Stimulated activated CD4-positive, alpha-beta T cell treated with anti-CD3 and anti-CD28 coated beads, Interleukin-15, amount 100 ng/mL, for 1 hour (primary cell): ENCODE measurements around the gene CADM1.

Experiments used
- DNase-seq, 2 donors: peaks; one replicate each; pipeline ENCODE4 v3.0.0-alpha.2; 2020; ENCODE audit warnings: low read depth in 1 of 2, low spot score in 1 of 2

CADM1 gene

DNA sequence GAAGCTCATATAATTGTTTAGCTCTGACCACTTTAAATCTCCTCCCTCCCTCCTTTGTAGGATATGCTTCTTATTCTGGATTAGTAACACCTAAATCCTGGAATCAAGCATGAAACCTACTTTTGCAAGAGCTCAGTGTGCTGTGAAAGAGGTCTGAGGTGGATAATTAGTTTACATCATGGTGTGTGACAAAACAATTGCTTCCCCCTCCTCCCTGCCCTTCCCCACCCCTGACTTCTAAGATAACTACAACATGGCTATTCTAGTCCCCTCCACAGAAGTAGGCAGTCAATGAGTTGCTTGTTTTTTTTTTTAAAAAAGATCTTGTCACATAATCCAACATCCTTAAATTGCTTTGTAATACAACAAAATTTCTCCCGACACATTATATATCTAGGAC is 314.0 kb downstream of the CADM1 start:
- no peak for DNase-seq

DNA sequence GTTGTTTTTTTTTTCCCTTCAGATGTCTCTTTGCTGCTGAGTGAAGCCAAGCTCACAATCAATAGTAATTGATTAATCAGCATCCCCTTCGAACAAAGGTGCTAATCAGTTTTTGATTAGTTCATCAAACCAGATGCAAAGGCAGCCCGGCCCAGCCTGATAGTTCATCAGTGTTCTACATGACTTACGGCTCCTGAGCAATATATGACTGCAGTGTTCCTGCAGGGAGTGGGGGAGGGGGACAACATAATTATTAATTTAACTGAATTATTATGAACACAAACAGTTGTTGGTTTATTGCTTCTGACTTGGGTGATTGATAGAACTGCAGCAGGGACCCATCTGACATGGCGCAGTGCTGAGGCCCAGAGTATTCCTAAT is 315.3 kb downstream of the CADM1 start:
- DNase-seq, result no peak

GRCh38 chr11:115188188-115188897 is 315.9 kb downstream of the CADM1 start:
- no peak for DNase-seq

DNA sequence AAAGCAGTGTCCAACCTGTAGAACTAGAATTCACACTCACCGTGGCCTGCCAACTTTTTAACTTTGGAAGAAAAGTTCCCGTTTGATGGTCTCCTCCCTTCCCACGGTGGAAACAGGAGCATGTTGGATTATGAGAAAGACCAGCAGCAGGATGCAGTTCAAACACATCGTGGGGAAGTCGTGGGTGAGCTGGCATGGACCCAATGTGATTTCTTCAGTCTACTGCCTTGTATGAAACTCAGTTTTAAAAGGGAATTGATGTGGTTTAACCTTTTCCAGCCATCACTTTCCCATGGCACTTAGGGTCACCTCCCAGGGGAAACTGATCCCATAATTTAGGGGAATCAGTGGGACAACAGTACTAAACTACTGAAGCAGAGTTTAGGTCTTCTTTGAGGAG is 318.3 kb downstream of the CADM1 start:
- no peak for DNase-seq

- no peak for DNase-seq
Observed at GRCh38 chr11:115185507-115185906, 318.7 kb downstream of the CADM1 start.

- no peak for DNase-seq
Observed at GRCh38 chr11:115184901-115185300, 319.3 kb downstream of the CADM1 start.

DNA sequence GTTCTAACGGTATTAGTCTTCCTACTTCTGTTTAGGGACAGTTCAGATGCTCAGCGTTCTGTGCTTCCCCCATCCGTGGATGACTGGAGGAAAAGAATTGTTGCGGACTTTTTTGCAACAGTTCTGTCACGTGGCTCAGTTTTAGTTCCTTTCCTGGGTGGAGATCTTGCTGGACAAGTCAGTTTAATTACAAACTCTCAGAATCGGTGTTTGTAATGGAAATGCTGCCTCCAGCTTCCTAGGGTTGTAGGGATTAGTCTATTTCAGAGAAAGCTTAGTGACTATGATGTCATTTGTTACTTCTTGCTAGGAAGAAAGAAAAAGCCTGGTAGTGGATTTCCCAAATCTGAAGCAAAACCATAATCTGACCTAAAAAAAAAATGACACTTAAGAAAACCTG is 320.4 kb downstream of the CADM1 start:
- DNase-seq, result no peak

DNA sequence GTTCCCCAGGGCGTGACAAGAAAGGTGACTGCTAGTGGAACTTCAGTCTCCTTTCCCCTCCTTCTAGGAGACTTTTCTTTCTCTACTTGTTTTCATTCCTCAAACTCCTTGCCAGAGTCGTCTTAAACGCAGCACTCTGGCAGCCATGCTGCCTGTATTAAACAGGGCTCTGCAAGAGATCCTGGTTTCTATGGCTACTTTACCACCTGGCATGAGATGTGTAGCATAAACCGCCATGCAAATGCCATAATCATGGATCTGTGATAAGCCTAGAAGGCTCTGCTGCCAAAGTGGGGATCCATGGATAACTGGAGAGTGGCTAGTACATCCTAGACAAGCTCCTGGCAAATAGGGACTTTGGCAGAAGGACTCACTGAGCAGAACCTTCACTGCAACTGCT is 321.1 kb downstream of the CADM1 start:
- DNase-seq, result no peak

GRCh38 chr11:115182282-115182955 is 321.8 kb downstream of the CADM1 start:
- DNase-seq, result no peak

DNA sequence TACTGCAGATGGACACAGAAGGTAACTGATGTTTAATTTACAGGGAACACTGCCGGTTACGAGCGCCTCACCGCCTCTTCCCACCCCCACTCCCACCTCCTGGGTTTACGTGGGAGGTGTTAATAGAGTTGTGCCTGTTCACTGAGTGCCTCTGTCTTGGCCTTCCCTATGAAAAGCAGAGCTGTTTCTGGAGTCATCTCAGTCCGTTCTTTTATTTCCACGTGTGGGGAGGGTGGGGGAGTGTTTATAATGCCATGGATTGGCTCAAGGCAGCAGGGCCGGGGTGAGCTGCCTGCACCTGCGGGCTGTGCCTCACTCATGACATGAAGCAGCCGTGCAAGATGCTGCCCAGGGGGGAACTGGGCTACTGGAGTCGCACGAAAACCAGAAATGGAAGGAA is 322.7 kb downstream of the CADM1 start:
- DNase-seq, result no peak

DNA sequence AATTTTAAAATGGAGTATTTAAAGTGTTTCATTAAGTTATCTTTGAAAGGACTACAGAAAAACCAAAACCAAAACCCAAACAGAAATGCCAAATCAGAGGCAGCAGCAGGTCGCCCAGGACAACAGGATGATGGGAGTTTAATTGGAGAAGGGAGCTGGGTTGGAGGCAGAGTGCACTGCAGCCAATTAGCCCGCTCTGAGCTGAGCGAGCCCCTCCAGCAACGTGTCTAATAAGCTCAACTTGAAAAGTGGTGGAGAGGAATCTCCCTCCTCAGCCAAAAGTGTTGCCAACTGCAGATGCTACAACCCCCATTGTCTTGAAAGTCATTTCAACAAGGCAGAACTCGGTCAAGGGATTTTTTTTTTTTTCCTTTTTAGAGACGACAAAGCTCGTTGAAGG is 323.9 kb downstream of the CADM1 start:
- no peak for DNase-seq

DNA sequence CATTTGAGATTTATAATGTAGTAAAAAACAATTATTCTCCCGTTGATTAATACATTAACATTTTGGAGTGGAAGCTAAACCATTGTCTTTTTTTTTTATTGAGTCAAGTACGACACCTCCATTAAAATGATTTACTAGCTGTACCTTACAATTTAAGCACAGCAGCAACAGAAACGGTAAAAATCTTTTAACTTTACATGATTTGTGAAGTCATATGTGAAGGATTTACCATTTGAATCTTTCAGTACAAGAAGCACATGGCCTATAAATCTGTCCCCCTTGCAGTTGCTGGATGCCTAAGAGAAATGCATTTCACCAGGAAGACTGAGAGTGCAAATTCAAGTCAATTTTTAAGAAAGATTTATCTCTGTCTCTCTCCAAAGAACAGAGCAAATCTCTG is 324.6 kb downstream of the CADM1 start:
- DNase-seq, result no peak

GRCh38 chr11:115178705-115179104 is 325.5 kb downstream of the CADM1 start:
- no peak for DNase-seq

DNA sequence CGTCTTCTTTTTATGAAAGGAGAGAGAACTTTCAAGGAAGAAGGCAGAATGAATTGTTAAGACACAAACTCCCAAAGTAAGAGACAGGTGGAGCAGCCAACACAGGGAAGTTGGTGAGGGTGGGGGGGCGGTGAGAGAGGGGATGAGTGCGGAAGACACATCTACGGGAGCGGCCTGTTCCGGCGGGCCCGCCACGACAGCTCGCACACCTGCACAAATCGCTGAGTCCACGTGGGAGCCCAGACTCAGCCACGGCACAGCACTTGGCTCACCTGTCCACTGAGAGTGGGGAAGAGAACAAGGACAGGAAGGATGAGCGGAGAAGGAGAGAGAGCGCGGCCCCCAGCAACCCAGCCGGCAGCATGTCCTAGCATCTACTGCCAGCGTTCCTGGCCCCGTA is 331.1 kb downstream of the CADM1 start:
- no peak for DNase-seq

DNA sequence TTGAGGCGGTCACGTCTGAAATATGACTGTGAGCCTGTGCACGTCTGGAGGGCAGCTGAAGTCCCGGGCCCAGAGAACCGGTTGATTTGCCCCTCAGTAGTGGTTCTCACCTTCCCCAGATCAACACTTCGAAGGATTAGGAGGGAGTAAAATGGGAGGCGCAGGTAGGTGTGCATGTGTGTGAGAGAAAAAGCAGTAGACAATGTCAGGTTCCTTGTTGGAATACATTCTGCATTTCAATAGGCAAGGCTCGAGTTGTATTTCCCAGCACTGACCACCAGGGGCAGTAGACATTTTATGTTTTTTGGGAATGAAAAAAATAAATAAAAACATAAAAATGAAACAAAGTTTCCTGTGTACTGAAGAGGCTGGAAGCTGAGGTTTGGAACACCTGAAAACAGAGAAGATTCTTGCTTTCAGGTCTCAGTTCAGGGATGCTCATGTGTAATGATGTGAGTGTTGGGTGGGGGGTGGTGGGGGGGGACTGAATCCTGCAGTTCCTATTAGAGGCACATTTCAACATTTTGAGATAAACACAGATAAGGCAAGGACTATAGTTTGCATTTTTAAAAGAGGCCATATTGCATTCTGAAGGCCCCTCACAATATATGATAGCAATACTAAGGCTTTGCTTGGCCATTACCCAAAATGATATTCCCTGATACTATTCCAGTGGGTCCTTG is 333.9 kb downstream of the CADM1 start:
- no peak for DNase-seq

DNA sequence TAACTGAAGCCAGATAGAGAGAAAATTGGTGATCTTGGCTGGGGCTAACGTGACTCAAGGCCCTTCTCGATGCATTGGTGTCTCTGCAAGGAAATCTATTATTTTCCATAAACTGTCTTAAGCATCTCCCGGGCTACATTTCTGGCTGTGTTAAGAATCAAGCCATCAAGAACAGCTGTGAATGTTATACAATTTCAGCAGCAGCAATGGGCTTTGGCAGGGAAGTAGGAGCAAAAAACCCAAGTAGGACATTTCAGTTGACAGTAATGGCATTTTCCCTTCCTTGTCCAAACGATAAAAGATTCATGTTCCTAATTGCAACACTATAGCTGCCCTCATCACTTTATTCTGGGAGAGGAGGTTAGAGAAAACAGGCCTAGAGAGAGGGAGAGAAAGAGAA is 335.0 kb downstream of the CADM1 start:
- no peak for DNase-seq

DNA sequence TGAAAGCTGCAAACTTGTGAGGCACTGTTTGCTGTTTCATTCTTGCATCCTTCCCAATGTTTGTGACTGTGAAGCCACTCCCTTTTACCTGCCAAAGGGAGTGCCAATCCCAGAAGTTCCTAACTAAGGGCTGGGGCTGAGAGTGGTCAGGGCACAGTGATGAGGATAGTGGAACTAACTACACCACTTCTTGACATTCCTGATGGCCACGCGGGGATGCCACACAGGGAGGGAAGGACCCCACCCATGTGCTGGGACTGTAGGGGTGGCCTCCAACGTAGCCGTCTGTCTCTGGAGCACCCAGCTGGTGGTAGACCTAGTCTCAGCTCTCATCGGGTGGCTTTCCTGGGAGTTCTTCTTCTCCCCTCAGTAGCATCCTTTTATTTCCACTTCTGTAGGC is 335.5 kb downstream of the CADM1 start:
- DNase-seq, result no peak

DNA sequence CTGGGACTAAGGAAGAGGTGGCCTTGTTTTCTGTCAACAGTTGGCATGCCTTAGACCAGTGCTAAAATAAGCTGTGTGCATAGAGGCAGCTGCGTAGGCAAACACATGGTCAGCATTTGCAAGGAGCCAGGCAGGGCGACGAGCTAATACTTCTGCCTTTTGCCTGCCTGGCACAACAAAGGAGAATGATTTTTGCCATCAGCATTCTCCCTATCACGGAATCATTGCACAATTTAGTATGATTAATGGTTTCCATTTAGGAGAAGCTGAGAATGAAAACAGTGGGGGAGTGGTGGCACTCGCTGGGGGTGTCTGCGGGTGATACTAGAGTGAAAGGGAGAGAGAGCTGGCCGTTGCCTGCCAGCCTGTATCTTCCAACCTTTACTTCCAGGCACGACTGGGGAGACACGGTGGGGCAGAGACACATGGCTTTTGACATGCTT is 336.0 kb downstream of the CADM1 start:
- DNase-seq, result no peak

DNA sequence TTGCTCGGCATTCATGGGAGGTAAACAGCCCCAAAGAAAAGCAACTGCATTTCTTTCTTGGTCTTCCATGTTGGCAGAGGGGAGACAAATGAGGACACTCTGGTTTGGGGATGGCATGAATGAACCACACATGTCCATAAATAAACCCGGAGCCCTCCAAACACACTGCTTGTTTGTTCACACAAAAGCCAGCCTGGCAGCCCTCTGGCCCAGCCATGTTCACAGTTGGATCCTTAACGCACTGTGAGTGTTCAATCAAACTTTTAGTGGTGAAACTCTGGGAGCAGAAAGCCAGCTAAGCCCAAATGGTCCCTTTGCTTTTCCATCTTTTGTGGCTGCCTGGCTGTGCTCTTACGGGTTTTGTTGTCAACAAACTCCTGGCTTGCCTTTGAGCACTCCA is 336.8 kb downstream of the CADM1 start:
- DNase-seq, result no peak

DNA sequence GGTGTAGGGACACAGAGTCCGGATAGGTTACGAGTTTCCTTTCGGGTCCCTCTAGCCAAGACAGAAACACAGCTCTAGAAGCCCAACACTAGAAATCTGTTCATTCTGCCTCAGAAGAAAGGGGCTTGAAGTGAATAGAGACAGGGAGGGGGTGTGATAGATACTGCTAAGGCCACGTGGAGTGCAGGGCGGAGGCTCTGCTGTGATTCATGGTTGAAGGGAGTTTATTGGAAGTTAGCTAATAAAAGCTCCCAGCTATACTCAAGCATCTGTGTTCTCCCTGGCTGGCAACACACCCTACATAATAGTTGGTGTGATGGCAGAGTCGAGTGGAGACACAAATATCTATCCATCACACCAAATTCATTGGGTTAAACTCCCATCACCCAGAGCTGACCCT is 337.4 kb downstream of the CADM1 start:
- no peak for DNase-seq

GRCh38 chr11:115164774-115165173 is 339.4 kb downstream of the CADM1 start:
- DNase-seq, result no peak

- no peak for DNase-seq
Observed at GRCh38 chr11:115162919-115163318, 341.3 kb downstream of the CADM1 start.
